ENCODE data around the gene PTPA.

DNA sequence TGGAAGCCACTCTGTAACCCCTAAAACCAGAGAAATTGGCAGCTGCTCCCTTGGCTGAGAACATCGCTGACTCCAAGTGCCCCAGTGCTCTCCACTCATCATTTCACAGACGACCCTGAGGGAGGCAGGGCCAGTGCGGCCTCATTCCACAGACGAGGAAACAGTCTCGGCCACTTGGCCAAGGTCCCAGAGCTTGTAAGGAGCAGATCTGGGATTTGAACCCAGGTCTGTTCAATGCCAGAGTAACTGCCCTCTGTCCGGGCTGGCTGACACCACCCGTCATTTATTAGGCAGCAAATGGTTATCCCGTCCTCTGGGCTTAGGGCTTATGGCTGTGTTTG lies 86.7 kb downstream of the PTPA start:
- TF ChIP-seq TAF1 (IDR thresholded peaks at IDR 0.05; ENCODE audit: borderline replicate concordance, insufficient read depth, low read length) (no peak), POLR2AphosphoS5 (IDR thresholded peaks at IDR 0.05; ENCODE audit: low read depth, low read length) (no peak), SIN3A (IDR thresholded peaks at IDR 0.05; ENCODE audit: borderline replicate concordance, insufficient read depth, low read length) (no peak)
